HepG2 (cell line): ENCODE data around the gene GPRC5D. TPM values are rescaled to one million over a fixed set of nuclear protein-coding genes. Genes with fewer than 3 reads are reported as not detected.
A peak's percentile ranks its signal among the peaks of the same experiment; 100 is the strongest.

Source experiments
- ATAC-seq: fragments of 200-7000 bp; cut with Tn5 transposase; 3 replicates; pipeline ENCODE4 v1.9.1; 2020; ENCODE audit warnings: mild to moderate bottlenecking, moderate library complexity
- BruUV-seq: library from RNA; stranded (reverse); fragments of 400-500 nt; replicated peaks from 2 replicates; lab custom pipeline; 2021; lab: Mats Ljungman, UMichigan
- CTCF ChIA-PET: fragments of 300-600 bp; formaldehyde crosslinking; extraction: SDS; loops from one replicate; lab custom pipeline; 2021; ENCODE audit warnings: low total read pairs, inconsistent platforms, low intra/inter-chr PET ratio; lab: Yijun Ruan, JAX
- POLR2A ChIA-PET: fragments of 350-600 bp; sonication (Branson Sonifier 250); formaldehyde crosslinking; loops from one replicate; lab custom pipeline; 2020; ENCODE audit warnings: antibody characterized with exemption, inconsistent platforms; lab: Yijun Ruan, JAX
- DNase-seq: peaks from one replicate; pipeline ENCODE4 v3.0.0-alpha.2; 2015; ENCODE audit warnings: low spot score
- FAIRE-seq: peaks from 3 replicates; lab custom pipeline; 2011; peaks lifted over from hg19 to GRCh38; lab: Jason Lieb, UNC
- H2AFZ ChIP-seq: one replicate; pipeline ENCODE4 v1.6.1; 2011; ENCODE audit warnings: low read length, inconsistent platforms
- H3K27ac ChIP-seq: fragments of 300-600 bp; 3 replicates; pipeline ENCODE4 v1.8.0; 2011; ENCODE audit warnings: mixed run types, mild to moderate bottlenecking, mixed read lengths, low read length, inconsistent platforms; ENCODE audit not compliant: insufficient read depth; ENCODE audit errors: extremely low read length
- H3K27me3 ChIP-seq, 2 experiments: fragments of 200-600 bp in 1 of 2; 2 replicates in 1 of 2; 3 replicates in 1 of 2; pipeline versions ENCODE4 v1.6.0 to v1.8.0; 2011; ENCODE audit warnings: low read length in 2 of 2, mild to moderate bottlenecking in 2 of 2, moderate library complexity in 2 of 2, inconsistent platforms in 1 of 2; ENCODE audit not compliant: insufficient read depth in 2 of 2, control insufficient read depth in 1 of 2
- H3K36me3 ChIP-seq, 2 experiments: fragments of 200-600 bp in 1 of 2; replicated peaks in 1 of 2; 2 replicates in 1 of 2; 3 replicates in 1 of 2; pipeline versions ENCODE4 v1.5.1 to v1.8.0; 2011; ENCODE audit warnings: low read length in 2 of 2, inconsistent platforms in 1 of 2; ENCODE audit not compliant: insufficient read depth in 2 of 2, control insufficient read depth in 1 of 2
- H3K4me1 ChIP-seq: 2 replicates; pipeline ENCODE4 v1.5.1; 2012; ENCODE audit warnings: low read length, inconsistent platforms; ENCODE audit not compliant: insufficient read depth
- H3K4me2 ChIP-seq: 2 replicates; pipeline ENCODE4 v1.6.0; 2011; ENCODE audit warnings: low read depth, low read length, inconsistent platforms
- H3K4me3 ChIP-seq, 3 experiments: fragments of 200-600 bp in 1 of 3; sonication (generic), shearing (Covaris generic) in 1 of 3; replicated peaks in 1 of 3; 2 replicates each; pipeline ENCODE4 v1.5.1; 2011 to 2016; ENCODE audit warnings: low read length in 3 of 3, inconsistent platforms in 2 of 3, low read depth in 2 of 3, mild to moderate bottlenecking in 2 of 3, control low read depth in 1 of 3, mixed read lengths in 1 of 3; ENCODE audit not compliant: insufficient read depth in 1 of 3
- H3K79me2 ChIP-seq: one replicate; pipeline ENCODE4 v1.6.1; 2011; ENCODE audit warnings: low read length, inconsistent platforms; ENCODE audit not compliant: insufficient read depth
- H3K9ac ChIP-seq: 2 replicates; pipeline ENCODE4 v1.6.0; 2011; ENCODE audit warnings: mild to moderate bottlenecking, low read depth, low read length, inconsistent platforms; ENCODE audit not compliant: insufficient read depth
- H3K9me3 ChIP-seq: 2 replicates; pipeline ENCODE4 v1.5.1; 2012; ENCODE audit warnings: mild to moderate bottlenecking, low read length
- H4K20me1 ChIP-seq: 2 replicates; pipeline ENCODE4 v1.6.0; 2011; ENCODE audit warnings: inconsistent platforms, mild to moderate bottlenecking, low read length, moderate library complexity; ENCODE audit not compliant: insufficient read depth
- MAFK ChIP-seq, 2 experiments: IDR thresholded peaks in 1 of 2; conservative IDR thresholded peaks in 1 of 2; 2 replicates each; pipeline ENCODE4 v1.6.1; 2011; ENCODE audit warnings: improper control_type of control experiment in 2 of 2, low read length in 2 of 2
- PRDM10 ChIP-seq: sonication (generic); formaldehyde crosslinking; IDR thresholded peaks from 2 replicates; pipeline ENCODE4 v1.4.0; 2020; ENCODE audit warnings: low read depth, missing genetic modification reagents
- RAD51 ChIP-seq: fragments of 450-650 bp; IDR thresholded peaks from 2 replicates; pipeline ENCODE4 v1.6.1; 2016; ENCODE audit warnings: borderline replicate concordance
- SP2 ChIP-seq: sonication (generic); formaldehyde crosslinking; IDR thresholded peaks from 2 replicates; pipeline ENCODE4 v1.5.1; 2020; ENCODE audit warnings: mild to moderate bottlenecking, missing genetic modification reagents
- ZFP62 ChIP-seq: sonication (generic); formaldehyde crosslinking; IDR thresholded peaks from 2 replicates; pipeline ENCODE4 v1.4.0; 2020; ENCODE audit warnings: missing genetic modification reagents
- ZNF121 ChIP-seq: sonication (generic); formaldehyde crosslinking; IDR thresholded peaks from 2 replicates; pipeline ENCODE4 v1.5.0; 2020; ENCODE audit warnings: mild to moderate bottlenecking, missing genetic modification reagents
- ZNF264 ChIP-seq: sonication (generic); formaldehyde crosslinking; IDR thresholded peaks from 2 replicates; pipeline ENCODE4 v1.4.0; 2020; ENCODE audit warnings: missing genetic modification reagents
- ZNF703 ChIP-seq: sonication (generic); formaldehyde crosslinking; IDR thresholded peaks from 2 replicates; pipeline ENCODE4 v1.5.1; 2020; ENCODE audit warnings: missing genetic modification reagents, mild to moderate bottlenecking, moderate library complexity, borderline replicate concordance
- ZNF792 ChIP-seq: IDR thresholded peaks from 2 replicates; pipeline ENCODE4 v1.6.1; 2016
- ZSCAN31 ChIP-seq: sonication (generic); formaldehyde crosslinking; IDR thresholded peaks from 2 replicates; pipeline ENCODE4 v1.5.0; 2020; ENCODE audit warnings: low read depth, mild to moderate bottlenecking, missing genetic modification reagents
- WGBS: methylation state at CpG from one replicate; pipeline ENCODE4 v1.1.6; 2017; ENCODE audit warnings: low lambda C conversion rate; 5-methylcytosine and 5-hydroxymethylcytosine counted together
- in situ Hi-C: cut with HindIII; loops from 2 replicates; pipeline ENCODE4 v1.10.0; 2017; ENCODE audit warnings: low pct_unique_long_range_greater_than_20kb; ENCODE audit not compliant: extremely low pct_ligation_motif_present
- intact Hi-C: fragments of 100-400 bp; cut with micrococcal nuclease; formaldehyde crosslinking; loops from one replicate; pipeline ENCODE4 v1.10.0; 2022; ENCODE audit not compliant: unreplicated experiment
- polyA plus RNA-seq, 8 experiments: library from polyadenylated mRNA; depleted of rRNA in 3 of 8; stranded (reverse) in 7 of 8; unstranded in 1 of 8; fragments of >200 nt; fragmentation: Illumina TruSeq in 4 of 8; extraction: Trizol in 4 of 8; gene quantifications; 2 replicates each; pipeline versions ENCODE4 v1.2.1 to v1.2.3, GENCODE V29; 2011 to 2016; ENCODE audit warnings: low read depth in 4 of 8, missing spikeins in 1 of 8, mixed read lengths in 1 of 8; ENCODE audit not compliant: insufficient read depth in 1 of 8
- total RNA-seq, 5 experiments: library from RNA; depleted of rRNA; stranded (reverse); fragments of >200 nt; fragmentation: Illumina TruSeq; extraction: Trizol; gene quantifications; 2 replicates each; pipeline ENCODE4 v1.2.3, GENCODE V29; 2016; ENCODE audit warnings: low read depth in 1 of 5

Gene GPRC5D
- total and polyA plus RNA-seq, 2 of the 13 experiments (the other 11 are each of a cell fraction or from before 2014, with no cell fraction given): not detected

GRCh38 chr12:12995088-12995487, 43.1 kb upstream of the GPRC5D start:
- Histone ChIP-seq H3K9ac (no peak overlapping the region), H3K36me3 (peaks cover 0 to 5% of the 10 kb centered on the region in 2 experiments; a peak in 1 of 5 replicates), H3K27ac (no peak overlapping the region), H3K4me2 (no peak overlapping the region), H3K9me3 (no peaks in the 10 kb centered on the region), H3K27me3 (no peaks in the 10 kb centered on the region; a peak in 1 of 5 replicates), H3K79me2 (peaks cover 6% of the 10 kb centered on the region), H3K4me3 (no peak overlapping the region), H2AFZ (no peak overlapping the region), H3K4me1 (peaks cover 29% of the 10 kb centered on the region), H4K20me1 (peaks cover 4% of the 10 kb centered on the region; the same call in 1 of the 2 replicates)
- in situ Hi-C loops (no loop called here), intact Hi-C loops (no loop called here)
- BruUV-seq: no TSS peak
- 100% methylated on average over 3 of the region's 3 CpGs for WGBS
- TF ChIP-seq PRDM10: no peak
- ChIA-PET CTCF (no interaction called here), POLR2A (no interaction called here)
- FAIRE-seq: no peak
- ATAC-seq: no peak
- DNase-seq: no peak

- H4K20me1 ChIP-seq: peaks cover 4% of the 10 kb centered on the region; the same call in 1 of the 2 replicates
- no peak overlapping the region for H2AFZ ChIP-seq
- intact Hi-C loops (no loop called here), in situ Hi-C loops (no loop called here)
- H3K79me2 ChIP-seq: peaks cover 5% of the 10 kb centered on the region
- H3K9me3 ChIP-seq: no peaks in the 10 kb centered on the region
- peaks cover 6 to 15% of the 10 kb centered on the region in 2 experiments for H3K36me3 ChIP-seq
- peaks cover 20% of the 10 kb centered on the region for H3K4me1 ChIP-seq
- H3K27ac ChIP-seq: no peak overlapping the region
- BruUV-seq: no TSS peak
- H3K27me3 ChIP-seq: no peaks in the 10 kb centered on the region
- no peak for ATAC-seq
- H3K9ac ChIP-seq: no peak overlapping the region
- H3K4me2 ChIP-seq: no peak overlapping the region
- POLR2A ChIA-PET: interaction anchor here (0.6 kb wide), 1 partner anchor 1829 kb away, joined by 3 read pairs; no protein-coding TSS in a partner anchor
- no peak for FAIRE-seq
- no peak overlapping the region for H3K4me3 ChIP-seq
- no peak for DNase-seq
- TF ChIP-seq ZNF264 (CRISPR knock-in tag) (no peak), ZNF792 (CRISPR knock-in tag) (no peak), ZSCAN31 (CRISPR knock-in tag) (no peak), SP2 (CRISPR knock-in tag) (no peak), RAD51 (no peak), ZFP62 (CRISPR knock-in tag) (no peak), ZNF121 (peak; percentile 58; the same call in 1 of the 2 replicates), ZNF703 (no peak), MAFK (conservative IDR thresholded peaks at IDR 0.05 in 1 of 2, IDR thresholded peaks at IDR 0.05 in 1 of 2; ENCODE audit: low read length in 2 of 2) (no peak)
- TF ChIP-seq, all 625 proteins: peak for 1
- CTCF ChIA-PET: no interaction called here
- WGBS: 97% methylated on average over 4 of the region's 4 CpGs
These were observed 41.4 kb upstream of the GPRC5D start for GRCh38 chr12:12993367-12993766.
